ENCODE measurements around the gene DIP2A.

The DIP2A gene

DNA sequence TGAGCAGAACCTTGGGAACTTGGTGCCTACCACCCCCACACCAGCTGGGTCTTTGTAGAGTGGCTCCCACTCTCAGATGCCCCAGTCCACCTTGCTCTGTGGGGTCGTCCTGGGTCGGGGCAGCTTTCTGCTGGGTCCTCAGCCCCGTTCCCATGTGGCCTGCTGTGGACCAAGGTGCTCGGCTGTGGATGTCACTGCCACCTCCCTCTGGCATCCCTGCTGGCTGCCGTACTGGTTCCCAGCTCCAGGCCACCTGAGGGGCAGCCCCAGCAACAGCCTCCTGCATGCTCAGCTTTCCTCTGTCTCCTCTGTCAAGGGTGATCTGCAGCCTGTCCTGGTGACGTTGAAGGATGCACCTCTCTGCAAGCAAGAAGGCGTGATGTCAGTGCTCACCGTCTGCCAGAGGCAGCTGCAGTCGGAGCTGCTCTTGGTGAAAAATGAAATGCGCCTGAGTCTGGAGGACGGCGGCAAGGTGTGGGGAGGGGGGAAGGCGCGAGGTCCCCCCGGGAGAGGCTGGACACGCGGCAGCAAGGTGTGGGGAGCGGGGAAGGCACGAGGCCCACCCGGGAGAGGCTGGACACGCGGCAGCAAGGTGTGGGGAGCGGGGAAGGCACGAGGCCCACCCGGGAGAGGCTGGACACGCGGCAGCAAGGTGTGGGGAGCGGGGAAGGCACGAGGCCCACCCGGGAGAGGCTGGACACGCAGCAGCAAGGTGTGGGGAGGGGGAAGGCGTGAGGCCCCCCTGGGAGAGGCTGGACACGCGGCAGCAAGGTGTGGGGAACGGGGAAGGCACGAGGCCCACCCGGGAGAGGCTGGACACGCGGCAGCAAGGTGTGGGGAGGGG, 45.9 kb upstream of the DIP2A start:
- peaks cover 78% of the 10 kb centered on the region for H3K36me3 ChIP-seq
- DNase-seq: no peak

GRCh38 chr21:46413365-46413696, 45.4 kb upstream of the DIP2A start:
- no peaks in the 10 kb centered on the region for H3K27me3 ChIP-seq (ENCODE audit: insufficient read depth, low read depth, severe bottlenecking)
- H3K27ac ChIP-seq: no peak overlapping the region
- no peak for DNase-seq
- TF ChIP-seq, protein P1, sequence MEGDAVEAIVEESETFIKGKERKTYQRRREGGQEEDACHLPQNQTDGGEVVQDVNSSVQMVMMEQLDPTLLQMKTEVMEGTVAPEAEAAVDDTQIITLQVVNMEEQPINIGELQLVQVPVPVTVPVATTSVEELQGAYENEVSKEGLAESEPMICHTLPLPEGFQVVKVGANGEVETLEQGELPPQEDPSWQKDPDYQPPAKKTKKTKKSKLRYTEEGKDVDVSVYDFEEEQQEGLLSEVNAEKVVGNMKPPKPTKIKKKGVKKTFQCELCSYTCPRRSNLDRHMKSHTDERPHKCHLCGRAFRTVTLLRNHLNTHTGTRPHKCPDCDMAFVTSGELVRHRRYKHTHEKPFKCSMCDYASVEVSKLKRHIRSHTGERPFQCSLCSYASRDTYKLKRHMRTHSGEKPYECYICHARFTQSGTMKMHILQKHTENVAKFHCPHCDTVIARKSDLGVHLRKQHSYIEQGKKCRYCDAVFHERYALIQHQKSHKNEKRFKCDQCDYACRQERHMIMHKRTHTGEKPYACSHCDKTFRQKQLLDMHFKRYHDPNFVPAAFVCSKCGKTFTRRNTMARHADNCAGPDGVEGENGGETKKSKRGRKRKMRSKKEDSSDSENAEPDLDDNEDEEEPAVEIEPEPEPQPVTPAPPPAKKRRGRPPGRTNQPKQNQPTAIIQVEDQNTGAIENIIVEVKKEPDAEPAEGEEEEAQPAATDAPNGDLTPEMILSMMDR (IDR thresholded peaks at IDR 0.05; ENCODE audit: low read depth, low read length): no peak
- no peak overlapping the region for H3K4me3 ChIP-seq (ENCODE audit: low read depth, low read length)
- no peaks in the 10 kb centered on the region for H3K9me3 ChIP-seq (ENCODE audit: severe bottlenecking)
- H3K36me3 ChIP-seq: peaks cover 79% of the 10 kb centered on the region

More for the DNA sequence above, 45.9 kb upstream of the DIP2A start:
- no peaks in the 10 kb centered on the region for H3K27me3 ChIP-seq (ENCODE audit: insufficient read depth, low read depth, severe bottlenecking)
- TF ChIP-seq, protein P1 (IDR thresholded peaks at IDR 0.05; ENCODE audit: low read depth, low read length): no peak
- no peak overlapping the region for H3K4me3 ChIP-seq (ENCODE audit: low read depth, low read length)
- H3K27ac ChIP-seq: no peak overlapping the region
- no peaks in the 10 kb centered on the region for H3K9me3 ChIP-seq (ENCODE audit: severe bottlenecking)

- Histone ChIP-seq H3K4me3 (ENCODE audit: low read depth, low read length) (no peak overlapping the region), H3K27ac (no peak overlapping the region), H3K27me3 (ENCODE audit: insufficient read depth, low read depth, severe bottlenecking) (no peaks in the 10 kb centered on the region), H3K36me3 (peaks cover 85% of the 10 kb centered on the region), H3K9me3 (ENCODE audit: severe bottlenecking) (no peaks in the 10 kb centered on the region)
- TF ChIP-seq, protein P1 (IDR thresholded peaks at IDR 0.05; ENCODE audit: low read depth, low read length): no peak
- DNase-seq: no peak
Observed at GRCh38 chr21:46414965-46415275, 43.8 kb upstream of the DIP2A start.

- DNase-seq: no peak
- Histone ChIP-seq H3K4me3 (ENCODE audit: low read depth, low read length) (no peak overlapping the region), H3K36me3 (peaks cover 85% of the 10 kb centered on the region), H3K27ac (no peak overlapping the region), H3K27me3 (ENCODE audit: insufficient read depth, low read depth, severe bottlenecking) (no peaks in the 10 kb centered on the region), H3K9me3 (ENCODE audit: severe bottlenecking) (no peaks in the 10 kb centered on the region)
- TF ChIP-seq, protein P1 (IDR thresholded peaks at IDR 0.05; ENCODE audit: low read depth, low read length): no peak
Observed at GRCh38 chr21:46416551-46416950, 42.1 kb upstream of the DIP2A start.

DNA sequence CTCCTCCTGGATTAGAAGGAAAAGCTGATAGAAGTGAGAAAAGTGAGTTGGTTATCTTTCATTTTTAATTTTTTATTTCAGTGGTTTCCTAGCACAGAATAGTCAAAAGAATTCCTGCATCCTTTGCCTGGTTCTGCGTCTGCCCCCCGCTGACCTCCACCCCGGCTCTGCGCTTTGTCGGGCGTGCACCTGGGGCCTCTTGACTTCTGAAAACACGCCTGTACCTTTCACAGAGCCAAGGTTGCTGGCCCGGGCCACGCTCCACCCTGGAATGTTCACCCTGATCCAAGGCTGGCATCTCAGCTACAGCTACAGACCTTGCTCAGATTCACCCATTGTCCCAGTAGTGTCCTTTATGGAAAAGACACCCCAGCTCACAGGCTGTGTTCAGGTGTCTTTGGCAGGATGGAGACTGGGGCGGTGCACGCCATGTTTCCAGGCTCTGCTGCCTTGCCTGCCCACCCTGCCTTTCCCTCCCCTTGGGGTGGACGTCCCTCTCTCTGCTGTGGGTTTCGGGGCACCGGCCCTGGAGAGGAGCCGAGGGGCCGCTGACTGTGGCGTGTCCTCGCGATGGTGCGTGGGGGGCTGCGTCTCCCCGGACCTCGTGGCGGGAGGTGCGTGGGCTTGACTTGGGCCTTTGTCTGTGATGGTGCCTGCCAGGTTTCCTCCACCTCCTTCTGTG, 40.3 kb upstream of the DIP2A start:
- no peak overlapping the region for H3K27ac ChIP-seq

More for the DNA sequence above, 40.3 kb upstream of the DIP2A start:
- Histone ChIP-seq H3K9me3 (ENCODE audit: severe bottlenecking) (no peaks in the 10 kb centered on the region), H3K27me3 (ENCODE audit: insufficient read depth, low read depth, severe bottlenecking) (no peaks in the 10 kb centered on the region), H3K36me3 (peaks cover 87% of the 10 kb centered on the region), H3K4me3 (ENCODE audit: low read depth, low read length) (no peak overlapping the region)
- DNase-seq: no peak
- TF ChIP-seq, protein P1 (IDR thresholded peaks at IDR 0.05; ENCODE audit: low read depth, low read length): no peak

All from WERI-Rb-1 (cell line).